Activated B cell treated with CpG ODN at 0.5 μM for 24 hours (primary cell): ENCODE measurements around the gene TEX35. TPM values are rescaled to one million over a fixed set of nuclear protein-coding genes. Genes with fewer than 3 reads are reported as not detected.
A peak's percentile ranks its signal among the peaks of the same experiment; 100 is the strongest.
"Not testable (repeated sequence)": the region's sequence is repeated elsewhere in the genome, so short reads cannot be mapped to it uniquely, and the experiment has no call there.

Experiments used
- ATAC-seq: fragments of 200-7000 bp; cut with Tn5 transposase; one replicate; pipeline ENCODE4 v1.10.0; 2021; ENCODE audit warnings: low read depth, mild to moderate bottlenecking, moderate library complexity
- CTCF ChIA-PET: fragments of 350-600 bp; sonication (Branson Sonifier 250); formaldehyde crosslinking; loops from one replicate; lab custom pipeline; 2021; ENCODE audit warnings: antibody characterized with exemption; lab: Charles Lee
- POLR2A ChIA-PET: fragments of 350-600 bp; sonication (Branson Sonifier 250); formaldehyde crosslinking; loops from one replicate; lab custom pipeline; 2021; ENCODE audit warnings: antibody characterized with exemption; lab: Charles Lee
- DNase-seq: peaks from one replicate; pipeline ENCODE4 v3.0.0; 2022
- H3K27ac Mint-ChIP-seq: one replicate; pipeline ENCODE4 v1.8.0; 2020; ENCODE audit warnings: mixed read lengths
- H3K27me3 Mint-ChIP-seq: one replicate; pipeline ENCODE4 v1.8.0; 2021; ENCODE audit warnings: mixed read lengths
- H3K36me3 Mint-ChIP-seq: one replicate; pipeline ENCODE4 v1.8.0; 2021; ENCODE audit warnings: low read depth, mixed read lengths
- H3K4me1 Mint-ChIP-seq: one replicate; pipeline ENCODE4 v1.8.0; 2021; ENCODE audit warnings: mixed read lengths
- H3K4me3 Mint-ChIP-seq: one replicate; pipeline ENCODE4 v1.8.0; 2020; ENCODE audit warnings: mild to moderate bottlenecking, mixed read lengths
- H3K9me3 Mint-ChIP-seq: one replicate; pipeline ENCODE4 v1.8.0; 2020; ENCODE audit warnings: mixed read lengths
- CTCF ChIP-seq: fragments of 200-600 bp; IDR thresholded peaks from one replicate; pipeline ENCODE4 v1.8.0; 2022; ENCODE audit warnings: antibody characterized with exemption, mild to moderate bottlenecking
- intact Hi-C: fragments of 100-400 bp; cut with micrococcal nuclease; formaldehyde crosslinking; loops from one replicate; pipeline ENCODE4 v1.15.1; 2024
- total RNA-seq: library from RNA; stranded (reverse); gene quantifications from 2 replicates; pipeline ENCODE4 v1.2.3, GENCODE V29; 2022

TEX35 gene
- total RNA-seq, 1 donor from 2014 or later: not detected

- Mint-ChIP-seq H3K9me3 (peaks cover 2% of the 10 kb centered on the region), H3K36me3 (peaks cover 86% of the 10 kb centered on the region), H3K27me3 (no peaks in the 10 kb centered on the region), H3K4me1 (peaks cover 72% of the 10 kb centered on the region), H3K4me3 (no peak overlapping the region), H3K27ac (no peak overlapping the region)
- DNase-seq (no peak), ATAC-seq (no peak)
- ChIA-PET CTCF (interaction anchor here (0.6 kb wide), 1 partner anchor 57 kb away, joined by 3 read pairs; no protein-coding TSS in a partner anchor), POLR2A (no interaction called here)
- intact Hi-C loops: no loop called here
- no peak for TF ChIP-seq CTCF
Observed at GRCh38 chr1:178548108-178548507, 35.2 kb downstream of the TEX35 start.

GRCh38 chr1:178551307-178551706 lies 38.4 kb downstream of the TEX35 start:
- H3K4me3 Mint-ChIP-seq: no peak overlapping the region
- TF ChIP-seq CTCF: no peak
- H3K9me3 Mint-ChIP-seq: peaks cover 9% of the 10 kb centered on the region
- H3K4me1 Mint-ChIP-seq: peaks cover 45% of the 10 kb centered on the region
- ChIA-PET POLR2A (no interaction called here), CTCF (interaction anchor here (0.8 kb wide), 1 partner anchor 156 kb away, joined by 3 read pairs; no protein-coding TSS in a partner anchor)
- H3K27me3 Mint-ChIP-seq: no peaks in the 10 kb centered on the region
- H3K27ac Mint-ChIP-seq: no peak overlapping the region
- intact Hi-C loops: no loop called here
- peaks cover 80% of the 10 kb centered on the region for H3K36me3 Mint-ChIP-seq
- ATAC-seq (no peak), DNase-seq (no peak)

GRCh38 chr1:178551940-178552339 lies 39.0 kb downstream of the TEX35 start:
- POLR2A ChIA-PET: no interaction called here
- CTCF ChIA-PET: interaction anchor here (0.8 kb wide), 1 partner anchor 156 kb away, joined by 3 read pairs; no protein-coding TSS in a partner anchor
- ATAC-seq (no peak), DNase-seq (no peak)
- Mint-ChIP-seq H3K4me3 (no peak overlapping the region), H3K36me3 (peaks cover 75% of the 10 kb centered on the region), H3K27ac (no peak overlapping the region), H3K9me3 (peaks cover 9% of the 10 kb centered on the region), H3K27me3 (no peaks in the 10 kb centered on the region), H3K4me1 (peaks cover 45% of the 10 kb centered on the region)
- intact Hi-C loops: no loop called here
- TF ChIP-seq CTCF: no peak

- TF ChIP-seq CTCF: no peak
- Mint-ChIP-seq H3K4me3 (no peak overlapping the region), H3K36me3 (peaks cover 66% of the 10 kb centered on the region), H3K9me3 (peaks cover 11% of the 10 kb centered on the region), H3K27me3 (no peaks in the 10 kb centered on the region), H3K4me1 (peaks cover 42% of the 10 kb centered on the region), H3K27ac (no peak overlapping the region)
- ChIA-PET POLR2A (no interaction called here), CTCF (no interaction called here)
- no peak for DNase-seq
- ATAC-seq: no peak
- intact Hi-C loops: no loop called here
Observed at GRCh38 chr1:178552856-178553255, 39.9 kb downstream of the TEX35 start.

GRCh38 chr1:178554351-178554750 lies 41.4 kb downstream of the TEX35 start:
- DNase-seq, ATAC-seq, intact Hi-C loops, H3K27ac Mint-ChIP-seq, POLR2A ChIA-PET, H3K4me3 Mint-ChIP-seq, H3K27me3 Mint-ChIP-seq: not testable (repeated sequence)
- peaks cover 54% of the 10 kb centered on the region for H3K36me3 Mint-ChIP-seq
- peaks cover 38% of the 10 kb centered on the region for H3K4me1 Mint-ChIP-seq
- H3K9me3 Mint-ChIP-seq: peaks cover 11% of the 10 kb centered on the region
- CTCF ChIA-PET: interaction anchor here (0.7 to 1.0 kb wide), 2 partner anchors 10 to 155 kb away, joined by 3 to 5 read pairs; no protein-coding TSS in a partner anchor

- POLR2A ChIA-PET, DNase-seq, H3K4me3 Mint-ChIP-seq, H3K27me3 Mint-ChIP-seq, intact Hi-C loops, ATAC-seq, CTCF ChIA-PET, H3K27ac Mint-ChIP-seq: not testable (repeated sequence)
- H3K36me3 Mint-ChIP-seq: peaks cover 49% of the 10 kb centered on the region
- peaks cover 11% of the 10 kb centered on the region for H3K9me3 Mint-ChIP-seq
- H3K4me1 Mint-ChIP-seq: peaks cover 35% of the 10 kb centered on the region
Observed at GRCh38 chr1:178555613-178556012, 42.7 kb downstream of the TEX35 start.

GRCh38 chr1:178558816-178559215 lies 45.9 kb downstream of the TEX35 start:
- H3K4me3 Mint-ChIP-seq, intact Hi-C loops, ATAC-seq, DNase-seq, H3K9me3 Mint-ChIP-seq, POLR2A ChIA-PET, H3K27me3 Mint-ChIP-seq: not testable (repeated sequence)
- CTCF ChIA-PET: interaction anchor here (0.8 kb wide), 1 partner anchor 9 kb away, joined by 3 read pairs; no protein-coding TSS in a partner anchor
- peaks cover 56% of the 10 kb centered on the region for H3K4me1 Mint-ChIP-seq
- H3K27ac Mint-ChIP-seq: peak overlapping the region; percentile 63
- H3K36me3 Mint-ChIP-seq: peaks cover 25% of the 10 kb centered on the region
